Ascending aorta (tissue), 2 donors: ENCODE measurements around the gene CD58. TPM values are rescaled to one million over a fixed set of nuclear protein-coding genes. Genes with fewer than 3 reads are reported as not detected.

Source experiments
- DNase-seq, 2 donors: peaks; one replicate each; pipeline ENCODE4 v3.0.0-alpha.2; 2019; ENCODE audit warnings: low spot score in 2 of 2
- H3K27ac ChIP-seq, 2 donors: fragments of 200-600 bp; sonication (generic); one replicate each; pipeline ENCODE4 v1.5.1; 2016 to 2017; ENCODE audit warnings: mild to moderate bottlenecking in 1 of 2
- H3K27me3 ChIP-seq: fragments of 200-600 bp; sonication (generic); one replicate; pipeline ENCODE4 v1.5.1; 2017
- H3K36me3 ChIP-seq, 2 donors: fragments of 200-600 bp; sonication (generic); one replicate each; pipeline ENCODE4 v1.5.1; 2016
- H3K4me1 ChIP-seq, 2 donors: fragments of 200-600 bp; sonication (generic); one replicate each; pipeline ENCODE4 v1.5.1; 2016 to 2017; ENCODE audit warnings: mild to moderate bottlenecking in 1 of 2
- H3K4me3 ChIP-seq, 2 donors: fragments of 200-600 bp; sonication (generic); one replicate each; pipeline ENCODE4 v1.5.1; 2016 to 2017; ENCODE audit warnings: mild to moderate bottlenecking in 1 of 2
- H3K9me3 ChIP-seq, 2 donors: fragments of 200-600 bp; sonication (generic); one replicate each; pipeline ENCODE4 v1.5.1; 2016
- CTCF ChIP-seq, 3 experiments: fragments of 200-600 bp in 2 of 3; fragments of 450-650 bp in 1 of 3; sonication (generic) in 2 of 3; IDR thresholded peaks; one replicate each; pipeline ENCODE4 v1.5.1; 2016 to 2019; ENCODE audit warnings: antibody characterized with exemption in 3 of 3, mild to moderate bottlenecking in 1 of 3, moderate library complexity in 1 of 3
- intact Hi-C: fragments of 100-400 bp; cut with DNase I; formaldehyde crosslinking; loops from one replicate; pipeline ENCODE4 v1.15.1; 2023
- total RNA-seq: library from RNA; depleted of rRNA; stranded (reverse); fragments of >200 nt; gene quantifications from one replicate; pipeline ENCODE4 v1.1.0, GENCODE V29; 2016

Gene CD58
- total RNA-seq, 1 donor from 2014 or later: 50.7 TPM

GRCh38 chr1:116533429-116533820, 37.4 kb downstream of the CD58 start:
- H3K9me3 ChIP-seq: no peaks in the 10 kb centered on the region
- no peaks in the 10 kb centered on the region for H3K27me3 ChIP-seq
- TF ChIP-seq CTCF (IDR thresholded peaks at IDR 0.05): no peak
- no peak overlapping the region for H3K27ac ChIP-seq
- H3K4me3 ChIP-seq: no peak overlapping the region
- intact Hi-C loops: no loop called here
- no peak for DNase-seq
- peaks cover 19 to 31% of the 10 kb centered on the region in 2 donors for H3K36me3 ChIP-seq
- H3K4me1 ChIP-seq: no peaks in the 10 kb centered on the region

GRCh38 chr1:116532671-116533428, 38.0 kb downstream of the CD58 start:
- no peak for DNase-seq
- H3K27ac ChIP-seq: no peak overlapping the region
- no peak overlapping the region for H3K4me3 ChIP-seq
- H3K4me1 ChIP-seq: no peaks in the 10 kb centered on the region
- intact Hi-C loops: no loop called here
- TF ChIP-seq CTCF (IDR thresholded peaks at IDR 0.05): no peak
- H3K9me3 ChIP-seq: peaks cover 0 to 2% of the 10 kb centered on the region in 2 donors
- peaks cover 19 to 29% of the 10 kb centered on the region in 2 donors for H3K36me3 ChIP-seq
- no peaks in the 10 kb centered on the region for H3K27me3 ChIP-seq

GRCh38 chr1:116531917-116532316, 38.9 kb downstream of the CD58 start:
- no peak overlapping the region for H3K27ac ChIP-seq
- H3K4me3 ChIP-seq: no peak overlapping the region
- TF ChIP-seq CTCF (IDR thresholded peaks at IDR 0.05): no peak
- no peaks in the 10 kb centered on the region for H3K4me1 ChIP-seq
- no peaks in the 10 kb centered on the region for H3K27me3 ChIP-seq
- intact Hi-C loops: no loop called here
- peaks cover 0 to 9% of the 10 kb centered on the region in 2 donors for H3K9me3 ChIP-seq
- no peak for DNase-seq
- peaks cover 19 to 29% of the 10 kb centered on the region in 2 donors for H3K36me3 ChIP-seq

GRCh38 chr1:116529681-116530080, 41.1 kb downstream of the CD58 start:
- Histone ChIP-seq H3K4me1 (no peaks in the 10 kb centered on the region), H3K36me3 (peaks cover 10 to 18% of the 10 kb centered on the region in 2 donors), H3K27me3 (no peaks in the 10 kb centered on the region), H3K9me3 (peaks cover 0 to 9% of the 10 kb centered on the region in 2 donors), H3K4me3 (no peak overlapping the region), H3K27ac (no peak overlapping the region)
- intact Hi-C loops: no loop called here
- DNase-seq: no peak
- TF ChIP-seq CTCF (IDR thresholded peaks at IDR 0.05): no peak

- intact Hi-C loops: no loop called here
- no peak for DNase-seq
- Histone ChIP-seq H3K27me3 (no peaks in the 10 kb centered on the region), H3K4me1 (no peaks in the 10 kb centered on the region), H3K36me3 (peaks cover 6 to 14% of the 10 kb centered on the region in 2 donors), H3K9me3 (peaks cover 0 to 9% of the 10 kb centered on the region in 2 donors), H3K27ac (no peak overlapping the region), H3K4me3 (no peak overlapping the region)
- no peak for TF ChIP-seq CTCF (IDR thresholded peaks at IDR 0.05)
Observed at GRCh38 chr1:116529199-116529631, 41.6 kb downstream of the CD58 start.
